Kidney (tissue), 14 donors: ENCODE measurements around the gene DHDH. TPM values are rescaled to one million over a fixed set of nuclear protein-coding genes. Genes with fewer than 3 reads are reported as not detected.

Experiments used
- DNase-seq, 5 donors: peaks; one replicate each; pipeline ENCODE4 v3.0.0-alpha.2; 2013 to 2020
- FAIRE-seq: peaks from 2 replicates; lab custom pipeline; 2012; peaks lifted over from hg19 to GRCh38; lab: Jason Lieb, UNC
- H3K27ac ChIP-seq, 2 donors: one replicate each; pipeline ENCODE4 v1.7.0; 2013; ENCODE audit warnings: low read depth in 2 of 2, low read length in 2 of 2, inconsistent platforms in 1 of 2
- H3K27me3 ChIP-seq: one replicate; pipeline ENCODE4 v1.7.1; 2013; ENCODE audit warnings: low read length, inconsistent platforms; ENCODE audit not compliant: control insufficient read depth, insufficient read depth
- H3K36me3 ChIP-seq, 3 donors: one replicate each; pipeline versions ENCODE4 v1.7.0 to v1.7.1; 2013; ENCODE audit warnings: low read length in 3 of 3, control low read depth in 1 of 3, inconsistent platforms in 1 of 3; ENCODE audit not compliant: insufficient read depth in 3 of 3, control insufficient read depth in 2 of 3
- H3K4me1 ChIP-seq, 3 donors: one replicate each; pipeline versions ENCODE4 v1.7.0 to v1.7.1; 2013; ENCODE audit warnings: low read length in 3 of 3, inconsistent platforms in 1 of 3, low read depth in 1 of 3; ENCODE audit not compliant: control insufficient read depth in 2 of 3, insufficient read depth in 2 of 3
- H3K4me3 ChIP-seq, 3 donors: one replicate each; pipeline versions ENCODE4 v1.7.0 to v1.8.1; 2013; ENCODE audit warnings: low read length in 3 of 3, control low read depth in 1 of 3, inconsistent platforms in 1 of 3
- H3K9ac ChIP-seq, 3 donors: one replicate each; pipeline versions ENCODE4 v1.7.0 to v1.7.1; 2013; ENCODE audit warnings: low read length in 3 of 3, control low read depth in 1 of 3, inconsistent platforms in 1 of 3
- H3K9me3 ChIP-seq, 3 donors: one replicate each; pipeline versions ENCODE4 v1.7.0 to v1.7.1; 2013; ENCODE audit warnings: low read length in 3 of 3, control low read depth in 1 of 3, inconsistent platforms in 1 of 3; ENCODE audit not compliant: control insufficient read depth in 2 of 3, insufficient read depth in 1 of 3
- intact Hi-C: fragments of 100-400 bp; cut with DNase I; formaldehyde crosslinking; loops from one replicate; pipeline ENCODE4 v1.11.1; 2022
- polyA plus RNA-seq: library from polyadenylated mRNA; stranded (reverse); fragments of 350-450 nt; fragmentation: Illumina TruSeq; extraction: RNeasy Lipid Tissue Mini Kit (QIAGEN cat#74804); gene quantifications from one replicate; pipeline ENCODE4 v1.2.3, GENCODE V29; 2014; ENCODE audit warnings: low read depth, low replicate concordance; ENCODE audit not compliant: insufficient read depth
- total RNA-seq: library from RNA; stranded (reverse); fragmentation: NEBNext Ultra II Directional; extraction: Animal tissue kit (Norgen Biotek cat#: 25700); gene quantifications from one replicate; pipeline ENCODE4 v1.2.1, GENCODE V29; 2021
- TF ChIP-seq, protein P1 (sequence below): IDR thresholded peaks from 3 replicates; pipeline ENCODE4 v1.5.1; 2012; ENCODE audit warnings: mild to moderate bottlenecking, moderate library complexity, borderline replicate concordance; ENCODE audit not compliant: insufficient read depth; ENCODE audit errors: extremely low read depth
- donor health status: control.
- donor health status: control.
- donor health status: control.
- donor health status: control.
- donor health status: control.
- donor health status: DM: yes; HTN: yes; CAD: no.
- donor health status: Normal renal cell carcinoma (clear cell type).

The DHDH gene
- total and polyA plus RNA-seq, 2 donors from 2014 or later, result 0.60 to 26.3 TPM

DNA sequence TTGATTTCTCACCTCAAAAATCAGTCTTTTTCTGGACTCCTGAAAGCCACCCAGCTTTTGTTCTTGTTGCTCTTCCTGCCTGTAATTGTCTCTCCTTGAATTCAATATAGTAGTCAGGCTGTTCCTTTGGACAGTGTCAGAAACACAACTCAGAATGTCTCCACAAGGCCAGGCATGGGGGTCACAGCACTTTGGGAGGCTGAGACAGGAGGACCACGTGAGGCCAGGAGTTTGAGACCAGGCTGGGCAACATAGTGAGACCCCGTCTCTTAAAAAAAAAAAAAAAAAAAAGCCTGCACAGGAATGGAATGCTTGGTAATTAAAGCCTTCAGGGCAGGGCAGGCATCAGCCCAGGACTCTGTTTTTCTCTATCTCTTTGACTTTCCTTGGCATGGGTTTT, 12.3 kb downstream of the DHDH start:
- intact Hi-C loops, result no loop called here
- Histone ChIP-seq H3K36me3 (peaks cover 0 to 2% (median 0%) of the 10 kb centered on the region in 3 donors), H3K27me3 (no peaks in the 10 kb centered on the region), H3K9me3 (peaks cover 0 to 4% (median 0%) of the 10 kb centered on the region in 3 donors), H3K4me1 (no peaks in the 10 kb centered on the region), H3K9ac (no peak overlapping the region), H3K4me3 (no peak overlapping the region), H3K27ac (no peak overlapping the region)
- TF ChIP-seq, protein P1, sequence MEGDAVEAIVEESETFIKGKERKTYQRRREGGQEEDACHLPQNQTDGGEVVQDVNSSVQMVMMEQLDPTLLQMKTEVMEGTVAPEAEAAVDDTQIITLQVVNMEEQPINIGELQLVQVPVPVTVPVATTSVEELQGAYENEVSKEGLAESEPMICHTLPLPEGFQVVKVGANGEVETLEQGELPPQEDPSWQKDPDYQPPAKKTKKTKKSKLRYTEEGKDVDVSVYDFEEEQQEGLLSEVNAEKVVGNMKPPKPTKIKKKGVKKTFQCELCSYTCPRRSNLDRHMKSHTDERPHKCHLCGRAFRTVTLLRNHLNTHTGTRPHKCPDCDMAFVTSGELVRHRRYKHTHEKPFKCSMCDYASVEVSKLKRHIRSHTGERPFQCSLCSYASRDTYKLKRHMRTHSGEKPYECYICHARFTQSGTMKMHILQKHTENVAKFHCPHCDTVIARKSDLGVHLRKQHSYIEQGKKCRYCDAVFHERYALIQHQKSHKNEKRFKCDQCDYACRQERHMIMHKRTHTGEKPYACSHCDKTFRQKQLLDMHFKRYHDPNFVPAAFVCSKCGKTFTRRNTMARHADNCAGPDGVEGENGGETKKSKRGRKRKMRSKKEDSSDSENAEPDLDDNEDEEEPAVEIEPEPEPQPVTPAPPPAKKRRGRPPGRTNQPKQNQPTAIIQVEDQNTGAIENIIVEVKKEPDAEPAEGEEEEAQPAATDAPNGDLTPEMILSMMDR, result no peak
- DNase-seq, result peak in 1 of 5 donors; percentile 15
- no peak for FAIRE-seq

DNA sequence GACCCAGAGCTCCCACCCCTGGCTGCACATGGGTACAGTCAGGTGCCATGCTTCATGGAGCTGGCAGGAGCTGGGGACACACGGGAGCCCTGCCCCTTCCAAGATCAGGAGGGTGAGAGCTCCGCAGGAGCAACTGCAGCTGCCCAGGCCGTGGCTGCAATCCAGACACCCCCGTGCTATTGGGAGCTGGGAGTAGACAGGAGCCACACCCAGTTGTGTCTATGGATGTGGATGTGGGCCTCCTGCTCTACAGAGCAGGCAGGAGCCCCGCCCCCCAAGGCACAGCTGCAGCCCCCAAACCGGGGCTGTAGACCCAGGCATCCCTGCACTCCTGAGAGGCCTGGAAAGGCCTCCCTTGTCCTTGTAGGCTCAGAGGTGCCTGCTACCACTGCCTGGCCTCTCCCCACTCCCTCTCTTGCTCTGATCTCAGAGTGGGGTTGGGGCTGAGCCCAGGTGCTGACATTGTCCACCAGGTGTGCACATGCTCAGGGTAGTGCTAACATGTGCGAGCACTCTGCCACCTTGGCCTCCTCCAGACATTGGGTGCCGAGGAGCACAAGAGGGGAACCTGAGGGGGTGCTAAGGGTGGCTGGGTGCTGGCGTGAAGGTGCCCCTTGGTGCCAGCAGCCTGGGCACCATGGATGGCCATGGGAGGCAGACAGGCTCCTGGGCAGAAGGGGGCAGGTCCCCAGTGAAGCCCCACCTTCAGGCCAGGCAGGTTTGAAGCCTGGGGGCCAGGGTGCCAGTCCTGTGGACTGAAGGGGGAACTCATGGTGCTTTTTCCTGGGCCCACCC, 13.2 kb downstream of the DHDH start:
- DNase-seq (no peak), FAIRE-seq (no peak)
- no peaks in the 10 kb centered on the region for H3K9me3 ChIP-seq
- H3K9ac ChIP-seq, result no peak overlapping the region
- no peaks in the 10 kb centered on the region for H3K27me3 ChIP-seq
- no peaks in the 10 kb centered on the region for H3K4me1 ChIP-seq
- H3K27ac ChIP-seq, result no peak overlapping the region
- no peak overlapping the region for H3K4me3 ChIP-seq
- no peaks in the 10 kb centered on the region for H3K36me3 ChIP-seq
- TF ChIP-seq, protein P1, result no peak
- intact Hi-C loops, result no loop called here

DNA sequence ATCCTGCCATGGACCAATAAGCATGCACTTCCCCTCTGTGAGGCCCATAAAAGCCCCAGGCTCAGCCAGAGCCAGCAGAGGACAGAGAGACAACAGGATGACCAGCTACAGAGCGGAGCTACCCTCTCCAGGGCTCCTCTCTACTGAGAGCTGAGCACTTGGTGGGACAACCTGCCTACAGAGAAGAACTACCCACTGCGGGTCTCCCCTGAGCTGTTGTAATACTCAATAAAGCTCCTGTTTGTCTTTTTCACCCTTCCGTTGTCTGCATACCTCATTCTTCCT, 13.7 kb downstream of the DHDH start:
- DNase-seq (no peak), FAIRE-seq (no peak)
- no peaks in the 10 kb centered on the region for H3K27me3 ChIP-seq
- no peak overlapping the region for H3K9ac ChIP-seq
- intact Hi-C loops, result no loop called here
- H3K27ac ChIP-seq, result no peak overlapping the region
- no peaks in the 10 kb centered on the region for H3K9me3 ChIP-seq
- no peak overlapping the region for H3K4me3 ChIP-seq
- no peaks in the 10 kb centered on the region for H3K4me1 ChIP-seq
- no peaks in the 10 kb centered on the region for H3K36me3 ChIP-seq
- TF ChIP-seq, protein P1, result no peak

DNA sequence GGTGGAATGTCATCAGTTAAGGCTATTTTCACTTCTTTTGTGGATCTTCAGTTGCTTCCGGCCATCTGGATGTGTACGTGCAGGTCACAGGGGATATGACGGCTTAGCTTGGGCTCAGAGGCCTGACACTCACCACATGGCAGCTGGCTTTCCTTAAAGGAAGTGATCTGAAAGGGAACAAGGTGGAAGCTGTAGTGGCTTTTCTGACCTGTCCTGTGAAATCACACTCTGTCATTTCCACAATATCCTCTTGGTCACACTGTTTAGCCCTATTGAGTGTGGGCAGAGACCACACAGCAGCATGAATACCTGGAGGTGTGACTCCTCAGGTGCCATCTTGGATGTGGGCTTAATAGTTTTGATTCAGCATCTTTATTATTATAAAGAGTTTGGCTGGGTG, 16.7 kb downstream of the DHDH start:
- no peak for FAIRE-seq
- no peak overlapping the region for H3K9ac ChIP-seq
- no peak overlapping the region for H3K4me3 ChIP-seq
- TF ChIP-seq, protein P1, result no peak
- intact Hi-C loops, result no loop called here
- no peak overlapping the region for H3K27ac ChIP-seq
- peak in 1 of 5 donors; percentile 43 for DNase-seq
- H3K36me3 ChIP-seq, result no peaks in the 10 kb centered on the region
- peaks cover 0 to under 1% (median 0%) of the 10 kb centered on the region in 3 donors for H3K4me1 ChIP-seq
- no peaks in the 10 kb centered on the region for H3K9me3 ChIP-seq
- no peaks in the 10 kb centered on the region for H3K27me3 ChIP-seq
